AG08395 (cell line): Measurements from ENCODE around the gene JMJD1C.
A peak's percentile ranks its signal among the peaks of the same experiment; 100 is the strongest.
"Not testable (repeated sequence)": the region's sequence is repeated elsewhere in the genome, so short reads cannot be mapped to it uniquely, and the experiment has no call there.

ENCODE experiments used
- DNase-seq: peaks from one replicate; pipeline ENCODE4 v3.0.0; 2012; ENCODE audit warnings: mixed read lengths, low spot score

Gene JMJD1C

DNA sequence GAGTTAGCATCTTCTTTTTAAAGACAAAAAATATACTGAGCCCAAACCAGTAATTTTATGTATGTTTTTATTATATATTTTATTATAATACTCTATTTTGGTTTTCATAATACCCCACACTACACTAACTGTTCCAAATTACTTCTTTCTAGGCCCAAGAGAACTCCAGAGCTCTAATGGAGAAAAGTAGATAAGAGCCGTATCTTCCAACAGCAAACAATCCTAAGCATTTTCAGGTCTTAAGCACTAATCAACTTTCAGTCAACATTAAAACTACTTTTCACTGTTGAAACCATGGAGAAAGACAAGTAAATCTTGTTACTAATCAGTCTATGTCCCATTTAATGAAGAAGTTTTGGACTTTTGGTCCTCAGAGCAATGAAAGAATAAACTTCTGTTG is 55.1 kb downstream of the JMJD1C start:
- DNase-seq = no peak

DNA sequence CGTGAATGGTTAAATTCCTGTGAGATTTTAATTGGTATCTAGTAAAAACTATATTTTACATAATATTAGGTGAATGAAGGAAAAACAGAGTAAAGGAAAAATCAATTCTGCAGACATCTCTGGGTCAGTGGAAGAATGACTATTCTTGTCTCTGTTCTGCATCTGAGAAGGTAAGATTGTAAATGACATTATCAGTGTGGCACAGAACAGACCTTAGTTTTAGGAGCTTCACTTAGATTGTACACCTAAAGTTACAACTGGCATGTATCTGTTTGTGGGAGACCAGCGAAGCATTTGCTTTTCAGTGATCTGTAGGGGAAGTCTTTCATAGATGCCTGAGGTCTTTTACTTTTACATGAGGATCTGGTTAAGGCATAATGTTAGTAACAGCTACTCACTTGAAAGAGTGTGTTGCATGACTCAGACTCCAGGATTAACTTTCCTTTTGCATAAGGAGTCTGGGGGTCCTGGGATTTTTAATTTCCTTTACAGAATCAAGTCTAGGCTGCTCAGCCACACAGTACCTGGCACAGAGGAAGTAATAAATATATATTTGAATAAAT is 56.2 kb downstream of the JMJD1C start:
- DNase-seq = peak; percentile 55

DNA sequence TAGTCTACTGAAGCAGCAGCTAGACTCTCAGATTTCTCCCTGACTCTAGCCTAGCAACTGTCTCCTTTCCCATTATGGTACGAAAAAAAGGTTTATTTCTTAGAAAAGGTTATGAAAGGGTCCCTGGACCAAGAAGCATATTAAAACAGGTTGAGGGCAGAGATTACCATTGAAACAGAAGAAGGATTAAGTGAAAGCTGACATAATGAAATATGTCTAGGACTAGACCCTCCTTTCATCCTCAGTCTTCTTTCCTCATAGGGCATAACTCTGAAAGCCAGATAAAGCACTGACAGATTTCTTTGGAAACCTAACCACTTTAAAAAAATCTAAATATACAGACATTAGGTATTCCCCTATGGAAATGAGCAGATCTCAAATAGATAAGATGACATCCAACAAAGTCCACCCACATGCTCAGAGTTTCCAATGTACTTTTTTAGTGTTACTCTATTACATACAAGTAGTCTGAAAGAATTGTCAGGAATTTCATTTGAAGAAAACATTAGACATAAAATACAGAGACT is 58.6 kb downstream of the JMJD1C start:
- DNase-seq = no peak

DNA sequence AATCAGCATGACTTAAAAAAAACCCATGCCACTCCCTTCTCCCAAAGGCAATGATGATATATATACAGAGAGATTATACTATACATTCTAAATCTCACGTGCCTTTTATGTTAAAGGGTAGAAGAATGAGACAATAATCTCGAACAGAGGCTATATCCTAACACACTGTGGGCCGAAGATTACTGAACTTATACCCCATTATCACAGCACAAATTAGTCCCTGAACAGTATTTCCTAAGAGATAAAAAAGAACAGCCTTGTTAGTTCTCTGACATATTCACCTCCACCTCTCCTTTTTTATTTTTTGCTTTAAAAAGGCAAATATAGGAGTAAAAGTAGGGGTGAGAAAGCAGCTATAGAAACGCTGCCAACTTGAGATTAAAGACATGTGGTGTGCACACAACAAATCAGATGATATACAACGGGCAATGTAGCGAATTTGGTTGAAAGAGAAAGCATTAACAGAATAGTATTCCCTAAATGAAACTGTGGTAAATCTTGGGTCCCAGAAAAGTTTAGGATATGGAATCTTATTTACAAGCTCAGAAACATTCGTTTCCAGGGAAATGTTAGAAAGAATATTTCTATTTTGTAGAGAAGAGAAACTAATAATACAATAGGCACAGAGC is 69.5 kb downstream of the JMJD1C start:
- peak; percentile 25 for DNase-seq

DNA sequence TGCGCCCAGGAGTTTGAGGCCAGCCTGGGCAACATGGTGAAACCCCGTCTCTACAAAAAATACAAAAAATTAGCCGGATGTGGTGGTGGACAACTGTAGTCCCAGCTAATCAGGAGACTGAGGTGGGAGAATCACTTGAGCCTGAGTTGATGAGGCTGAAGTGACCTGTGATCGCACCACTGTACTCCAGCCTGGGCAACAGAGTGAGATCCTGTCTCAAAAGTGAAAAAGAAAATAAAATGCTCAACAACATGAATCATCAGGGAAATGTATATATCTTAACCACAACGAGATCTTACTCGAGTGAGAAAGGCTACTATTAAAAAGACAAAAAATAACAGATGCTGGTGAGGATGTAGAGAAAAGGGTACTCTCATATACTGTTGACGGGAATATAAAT is 72.7 kb downstream of the JMJD1C start:
- DNase-seq = no peak

DNA sequence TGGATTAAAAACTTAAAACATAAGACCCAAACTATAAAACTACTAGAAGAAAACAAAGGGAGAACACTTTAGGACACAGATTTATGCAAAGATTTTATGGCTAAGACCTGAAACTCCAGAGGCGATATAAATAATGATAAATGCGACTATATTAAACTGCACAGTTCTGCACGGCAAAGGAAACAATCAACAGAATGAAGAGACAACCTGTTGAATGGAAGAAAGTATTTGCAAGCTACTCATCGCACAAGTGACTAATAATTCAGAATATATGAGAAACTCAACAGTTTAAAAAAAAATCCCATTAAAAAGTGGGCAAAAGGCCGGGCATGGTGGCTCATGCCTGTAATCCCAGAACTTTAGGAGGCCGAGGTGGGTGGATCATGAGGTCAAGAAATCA is 73.6 kb downstream of the JMJD1C start:
- no peak for DNase-seq

DNA sequence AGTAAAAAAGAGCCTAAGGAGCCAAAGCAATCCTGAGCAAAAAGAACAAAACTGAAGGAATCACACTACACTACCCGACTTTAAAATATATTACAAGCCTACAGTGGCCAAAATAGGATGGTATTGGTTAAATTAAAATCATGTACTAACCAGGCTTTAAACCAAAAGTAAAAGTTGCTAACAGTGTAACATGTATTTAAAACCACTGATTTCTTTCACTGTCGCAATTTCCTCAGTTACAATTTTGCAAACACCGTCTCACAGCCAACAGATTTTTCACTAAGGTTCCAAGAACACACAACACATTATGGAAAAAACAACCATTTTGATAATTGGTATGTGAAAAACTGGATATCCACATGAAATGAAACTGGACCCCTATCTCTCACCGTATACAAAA is 74.0 kb downstream of the JMJD1C start:
- no peak for DNase-seq

DNA sequence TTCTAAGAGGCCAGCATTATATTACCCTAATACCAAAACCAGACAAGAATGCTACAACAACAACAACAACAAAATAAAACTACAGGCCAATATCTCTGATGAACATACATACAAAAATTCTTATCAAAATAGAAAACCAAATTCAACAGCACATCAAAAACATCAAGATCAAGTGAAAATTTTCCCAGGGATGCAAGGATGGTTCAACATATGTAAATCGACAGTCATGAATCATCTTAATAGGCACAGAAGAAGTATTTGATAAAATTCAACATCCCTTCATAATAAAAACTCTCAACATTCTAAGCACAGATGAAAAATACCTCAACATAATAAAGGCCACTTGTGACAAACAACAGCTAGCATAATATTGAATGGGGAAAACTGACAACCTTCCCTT is 75.3 kb downstream of the JMJD1C start:
- DNase-seq = no peak

DNA sequence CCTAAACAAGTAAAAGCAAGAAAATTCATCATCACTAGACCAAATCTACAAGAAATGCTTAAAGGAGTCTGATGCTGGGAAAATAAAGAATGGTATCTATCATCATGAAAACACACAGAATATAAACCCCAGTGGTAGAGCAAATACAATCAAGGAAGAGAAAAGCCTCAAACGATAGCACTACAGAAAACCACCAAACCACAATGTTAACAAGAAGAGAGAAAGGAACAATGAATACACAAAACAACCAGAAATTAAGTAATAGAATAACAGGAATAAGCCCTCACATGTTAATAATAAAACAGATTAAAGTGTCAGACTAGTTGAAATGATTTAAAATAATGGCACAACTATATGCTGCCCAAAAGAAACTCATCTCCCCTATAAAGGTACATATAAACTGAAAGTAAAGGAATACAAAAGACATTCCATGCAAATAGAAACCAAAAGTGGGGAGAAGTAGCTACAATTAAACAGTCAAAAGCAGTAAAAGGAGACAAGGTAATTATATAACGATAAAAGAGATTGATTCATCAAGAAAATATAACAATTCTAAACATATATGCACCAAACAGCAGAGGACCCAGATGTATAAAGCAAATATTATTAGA is 77.3 kb downstream of the JMJD1C start:
- no peak for DNase-seq

DNA sequence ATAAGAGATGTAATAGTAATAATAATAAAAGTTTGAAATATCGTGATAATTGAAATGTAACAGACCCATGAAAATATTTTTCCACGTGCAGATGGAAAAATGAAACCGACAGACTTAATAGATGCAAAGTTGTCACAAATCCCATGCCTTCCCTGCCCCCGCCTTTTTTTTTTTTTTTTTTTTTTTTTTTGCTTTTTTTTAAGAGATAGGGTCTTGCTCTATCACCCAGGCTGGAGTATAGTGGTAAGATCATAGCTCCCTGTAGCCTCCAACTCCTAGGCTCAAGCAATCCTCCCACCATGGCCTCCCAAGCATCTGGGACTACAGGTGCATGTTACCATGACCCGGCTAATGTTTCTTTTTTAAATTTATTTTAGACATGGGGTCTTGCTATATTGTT is 80.5 kb downstream of the JMJD1C start:
- no peak for DNase-seq

DNA sequence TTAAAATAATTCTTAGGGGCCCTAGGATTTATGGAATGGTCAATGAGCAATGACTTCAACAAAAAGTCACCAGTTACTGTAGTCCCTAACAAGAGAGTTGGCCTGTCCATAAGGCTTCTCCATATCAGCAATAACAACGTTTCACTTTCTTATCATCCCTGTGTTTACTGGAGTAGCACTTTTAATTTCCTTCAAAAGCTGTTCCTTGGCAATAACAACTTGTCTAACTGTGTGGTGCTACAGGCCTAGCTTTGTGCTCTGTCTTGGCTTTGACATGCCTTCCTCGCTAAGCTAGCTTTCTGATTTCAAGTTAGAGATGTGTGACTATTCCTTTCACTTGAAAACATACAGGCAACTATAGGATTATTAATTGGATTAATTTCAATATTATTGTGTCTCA is 81.1 kb downstream of the JMJD1C start:
- no peak for DNase-seq

DNA sequence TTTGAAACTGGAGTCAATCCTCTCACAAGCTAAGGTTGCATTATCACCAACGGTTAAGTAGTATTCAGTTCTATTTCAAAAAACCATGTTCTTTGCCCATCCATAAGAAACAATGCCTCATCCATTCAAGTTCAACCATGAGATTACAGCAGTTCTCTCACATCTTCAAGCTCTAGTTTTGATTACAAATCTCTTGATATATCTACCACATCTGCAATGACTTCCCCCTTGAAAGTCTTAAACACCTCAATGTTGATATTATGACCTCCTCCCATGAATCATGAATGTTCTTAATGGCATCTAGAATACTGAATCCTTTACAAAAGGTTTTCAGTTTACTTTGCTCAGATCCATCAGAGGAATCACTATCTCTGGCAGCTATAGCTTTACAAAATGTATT is 81.8 kb downstream of the JMJD1C start:
- no peak for DNase-seq

DNA sequence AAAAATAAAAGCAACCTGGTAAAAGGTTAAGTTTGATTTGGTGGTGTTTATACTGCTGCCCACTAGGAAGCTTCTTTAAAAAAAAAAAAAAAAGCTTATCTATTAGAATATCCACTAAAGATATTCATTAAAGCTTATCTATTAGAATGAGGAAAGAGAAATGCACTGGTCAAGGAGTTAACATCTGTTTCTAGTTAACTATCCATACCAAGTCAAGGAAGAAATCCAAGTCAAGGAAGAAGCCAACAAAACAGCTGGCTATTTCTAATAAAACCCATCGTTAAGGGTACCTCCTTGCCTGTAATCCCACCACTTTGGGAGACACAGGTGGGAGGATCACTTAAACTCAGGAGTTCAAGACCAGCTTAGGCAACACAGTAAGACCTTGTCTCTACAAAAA is 82.6 kb downstream of the JMJD1C start:
- peak; percentile 21 for DNase-seq

DNA sequence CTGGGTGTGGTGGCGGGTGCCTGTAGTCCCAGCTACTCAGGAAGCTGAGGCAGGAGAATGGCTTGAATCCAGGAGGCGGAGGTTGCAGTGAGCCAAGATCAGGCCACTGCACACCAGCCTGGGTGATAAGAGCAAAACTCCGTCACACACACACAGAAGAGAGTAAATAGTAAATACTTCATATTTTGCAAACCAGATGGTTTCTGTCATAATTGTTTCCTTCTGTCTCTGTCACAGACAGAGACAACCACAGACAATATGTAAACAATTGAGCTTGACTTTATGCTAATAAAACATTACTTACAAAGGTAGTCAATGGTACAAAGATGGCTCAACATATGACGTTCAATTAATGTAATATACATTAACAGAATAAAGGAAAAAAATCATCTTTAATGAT is 83.7 kb downstream of the JMJD1C start:
- no peak for DNase-seq

DNA sequence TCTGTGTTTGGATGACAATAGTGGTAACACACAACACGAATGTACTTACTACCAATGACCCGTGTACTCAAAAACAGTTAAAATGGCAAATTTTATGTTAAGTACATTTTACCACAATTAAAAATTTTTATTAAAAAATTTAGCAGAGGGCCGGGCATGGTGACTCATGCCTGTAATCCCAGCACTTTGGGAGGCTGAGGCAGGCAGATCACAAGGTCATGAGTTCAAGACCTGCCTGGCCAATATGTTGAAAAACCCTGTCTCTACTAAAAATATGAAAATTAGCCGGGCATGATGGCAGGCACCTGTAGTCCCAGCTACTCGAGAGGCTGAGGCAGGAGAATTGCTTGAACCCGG is 88.5 kb downstream of the JMJD1C start:
- not testable (repeated sequence) for DNase-seq

DNA sequence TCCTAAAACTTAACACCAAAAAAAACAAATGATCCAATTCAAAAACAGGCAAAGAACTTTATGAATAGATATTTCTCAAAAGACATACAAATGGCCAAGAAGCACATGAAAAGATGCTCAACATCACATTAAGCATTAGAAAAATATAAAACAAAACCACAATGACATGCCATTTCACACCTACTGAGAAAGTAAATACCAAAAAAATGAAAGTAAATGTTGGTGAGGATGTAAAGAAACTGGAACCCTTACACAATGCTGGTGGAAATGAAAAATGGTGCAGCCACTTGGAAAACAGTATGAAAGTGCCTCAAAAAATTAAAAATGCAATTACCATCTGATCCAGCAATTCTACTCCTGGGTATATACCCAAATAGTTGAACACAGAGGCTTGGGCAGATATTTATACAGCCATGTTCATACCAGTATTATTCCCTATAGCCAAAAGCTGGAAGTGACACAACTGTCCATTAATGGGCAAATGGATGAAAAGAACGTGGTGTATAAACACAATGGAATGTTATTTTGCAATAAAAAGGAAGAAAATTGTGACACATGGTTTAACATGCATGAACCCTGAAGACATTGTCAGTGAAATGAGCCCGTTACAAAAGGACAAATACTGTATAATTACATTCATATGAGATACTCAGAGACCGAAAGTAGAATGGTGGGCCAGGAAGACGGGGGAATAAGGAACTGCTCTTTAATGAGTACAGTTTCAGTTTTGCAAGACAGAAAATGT is 89.0 kb downstream of the JMJD1C start:
- peak; percentile 58 for DNase-seq

DNA sequence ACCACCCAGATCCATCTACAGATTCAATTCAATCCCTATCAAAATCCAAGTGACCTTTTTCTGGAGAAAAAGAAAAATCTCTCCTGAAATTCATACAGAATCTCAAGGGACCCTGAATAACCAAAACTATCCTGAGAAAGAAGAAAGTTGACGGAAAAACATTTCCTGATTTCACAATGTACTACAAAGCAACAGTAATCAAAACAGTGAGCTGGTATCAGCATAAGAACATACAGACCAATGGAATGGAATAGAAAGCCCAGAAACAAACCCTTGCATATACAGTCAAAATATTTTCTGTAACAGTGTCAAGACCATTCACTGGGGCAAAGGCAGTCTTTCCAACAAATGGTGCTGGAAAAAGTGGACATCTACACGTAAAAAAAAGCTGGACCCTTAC is 89.9 kb downstream of the JMJD1C start:
- no peak for DNase-seq

DNA sequence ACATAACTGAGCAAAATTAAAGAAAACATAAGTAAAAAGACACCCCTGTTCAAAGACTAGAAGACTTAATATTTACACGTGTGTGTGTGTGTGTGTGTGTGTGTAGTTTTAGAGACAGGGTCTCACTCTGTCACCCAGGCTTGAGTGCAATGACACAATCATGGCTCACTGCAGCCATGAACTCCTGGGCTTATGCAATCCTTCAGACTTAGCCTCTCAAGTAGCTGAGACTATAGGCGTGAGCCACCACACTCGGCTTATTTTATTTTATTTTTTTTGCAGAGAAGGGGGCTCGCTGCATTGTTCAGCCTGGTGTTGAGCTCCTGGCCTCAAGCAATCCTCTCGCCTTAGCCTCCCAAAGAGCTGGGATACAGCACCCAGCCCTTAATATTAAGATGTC is 90.3 kb downstream of the JMJD1C start:
- no peak for DNase-seq

DNA sequence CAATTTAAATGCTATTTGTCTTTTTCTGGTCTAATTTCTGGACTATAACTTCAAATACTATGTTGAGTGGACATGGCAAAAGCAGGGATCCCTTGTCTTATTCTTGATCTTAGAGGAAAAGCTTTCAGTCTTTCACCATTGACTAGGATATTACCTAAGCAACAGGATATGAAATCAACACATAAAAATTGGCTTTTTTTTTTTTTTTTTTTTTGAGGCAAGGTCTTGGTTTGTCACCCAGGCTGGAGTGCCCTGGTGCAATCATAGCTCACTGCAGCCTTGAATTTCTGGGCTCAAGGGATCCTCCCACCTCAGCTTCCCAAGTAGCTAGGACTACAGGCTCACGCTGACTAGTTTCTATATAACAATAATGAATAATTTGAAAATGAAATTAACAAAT is 90.8 kb downstream of the JMJD1C start:
- no peak for DNase-seq

DNA sequence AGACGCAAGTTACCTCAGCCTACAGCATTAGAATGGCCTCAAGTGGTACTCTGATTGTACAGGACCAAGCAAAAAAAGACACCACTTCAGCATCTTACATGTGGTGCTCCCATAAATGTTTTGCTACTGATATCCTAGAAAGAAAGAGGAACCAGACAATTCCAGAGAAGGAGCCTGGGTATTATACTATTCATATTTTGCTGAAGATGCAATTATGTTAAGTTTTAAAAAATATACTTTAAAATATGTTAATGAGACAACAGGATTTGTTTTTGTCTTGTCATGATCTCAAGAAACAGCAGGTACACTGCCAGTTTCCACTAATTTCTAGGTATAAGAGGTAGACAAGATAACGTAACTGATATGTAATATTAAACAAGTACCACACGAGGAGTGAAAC is 92.6 kb downstream of the JMJD1C start:
- no peak for DNase-seq

DNA sequence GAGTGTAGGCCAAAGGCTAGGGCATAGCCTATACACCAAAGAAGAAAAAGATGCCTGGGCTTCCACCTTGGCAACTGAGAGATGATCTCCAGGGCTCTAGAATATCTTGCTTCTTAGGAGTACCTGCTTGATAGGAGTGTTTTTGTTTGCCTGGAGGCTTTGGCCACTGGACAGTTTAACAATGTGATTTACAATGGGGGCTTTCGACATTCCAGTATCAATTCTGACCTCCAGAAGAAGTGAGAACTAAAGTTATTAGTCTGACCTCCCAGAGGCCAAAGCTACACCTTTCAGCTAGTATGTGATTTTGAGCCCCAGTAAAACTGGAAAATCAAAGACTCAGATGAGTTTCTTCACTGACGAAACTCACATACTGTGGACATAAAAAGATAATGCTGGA is 96.1 kb downstream of the JMJD1C start:
- no peak for DNase-seq

DNA sequence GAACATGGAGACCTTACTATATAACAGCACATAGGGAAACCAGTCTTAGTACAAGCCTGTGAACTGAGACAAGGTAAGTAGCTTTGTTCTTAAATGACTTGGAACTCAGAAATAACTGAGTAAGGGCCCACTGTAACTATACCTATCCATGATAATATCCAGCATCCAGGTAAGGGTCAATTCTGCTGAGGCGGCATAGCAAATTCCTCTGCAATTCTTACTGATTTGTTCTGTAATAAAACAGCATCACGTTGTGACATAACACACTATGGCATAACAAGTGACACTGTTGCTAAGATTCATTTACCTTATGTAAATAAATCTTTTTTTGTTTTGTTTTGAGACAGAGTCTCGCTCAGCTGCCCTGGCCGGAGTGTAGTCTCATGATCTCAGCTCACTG is 97.4 kb downstream of the JMJD1C start:
- no peak for DNase-seq

DNA sequence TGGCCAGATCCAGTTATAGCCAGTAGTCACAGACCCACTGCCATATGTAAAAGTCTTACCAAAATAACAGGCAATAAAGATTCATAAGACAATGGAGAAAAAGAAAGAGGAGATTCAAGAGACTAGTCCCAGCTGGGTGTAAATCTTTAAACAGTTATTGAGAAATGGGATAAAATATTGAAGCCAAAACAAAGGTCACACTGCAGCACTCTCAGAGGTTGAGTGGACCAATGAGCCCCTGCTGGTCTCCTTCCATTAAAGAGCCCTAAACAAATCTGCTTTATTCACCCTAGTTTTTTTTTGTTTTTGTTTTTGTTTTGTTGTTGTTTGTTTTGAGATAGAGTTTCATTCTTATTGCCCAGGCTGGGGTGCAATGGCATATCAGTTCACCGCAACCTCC is 98.8 kb downstream of the JMJD1C start:
- DNase-seq = no peak
